ENCODE measurements around the gene SPATA45.

DNA sequence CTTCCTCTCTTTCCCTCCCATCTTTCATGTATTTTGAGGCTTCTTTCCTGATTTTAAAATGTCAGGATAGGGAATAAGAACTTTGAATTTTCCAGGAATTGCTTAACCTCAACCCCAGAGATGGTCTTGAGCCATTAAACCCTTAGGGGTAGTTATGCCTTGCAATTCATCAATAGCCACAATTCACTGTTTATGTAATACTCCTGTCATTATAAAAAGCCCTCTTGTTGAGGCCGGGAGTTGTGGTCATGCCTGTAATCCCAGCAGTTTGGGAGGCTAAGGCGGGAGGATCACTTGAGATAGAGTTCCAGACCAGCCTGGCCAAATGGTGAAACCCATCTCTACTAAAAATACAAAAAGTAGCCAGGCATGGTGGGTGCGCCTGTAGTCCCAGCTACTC, 24.5 kb downstream of the SPATA45 start:
- TF ChIP-seq, protein P1, sequence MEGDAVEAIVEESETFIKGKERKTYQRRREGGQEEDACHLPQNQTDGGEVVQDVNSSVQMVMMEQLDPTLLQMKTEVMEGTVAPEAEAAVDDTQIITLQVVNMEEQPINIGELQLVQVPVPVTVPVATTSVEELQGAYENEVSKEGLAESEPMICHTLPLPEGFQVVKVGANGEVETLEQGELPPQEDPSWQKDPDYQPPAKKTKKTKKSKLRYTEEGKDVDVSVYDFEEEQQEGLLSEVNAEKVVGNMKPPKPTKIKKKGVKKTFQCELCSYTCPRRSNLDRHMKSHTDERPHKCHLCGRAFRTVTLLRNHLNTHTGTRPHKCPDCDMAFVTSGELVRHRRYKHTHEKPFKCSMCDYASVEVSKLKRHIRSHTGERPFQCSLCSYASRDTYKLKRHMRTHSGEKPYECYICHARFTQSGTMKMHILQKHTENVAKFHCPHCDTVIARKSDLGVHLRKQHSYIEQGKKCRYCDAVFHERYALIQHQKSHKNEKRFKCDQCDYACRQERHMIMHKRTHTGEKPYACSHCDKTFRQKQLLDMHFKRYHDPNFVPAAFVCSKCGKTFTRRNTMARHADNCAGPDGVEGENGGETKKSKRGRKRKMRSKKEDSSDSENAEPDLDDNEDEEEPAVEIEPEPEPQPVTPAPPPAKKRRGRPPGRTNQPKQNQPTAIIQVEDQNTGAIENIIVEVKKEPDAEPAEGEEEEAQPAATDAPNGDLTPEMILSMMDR (IDR thresholded peaks at IDR 0.05; ENCODE audit: insufficient read depth, low read length, poor library complexity, severe bottlenecking), result no peak
- TF ChIP-seq EZH2phosphoT487 (conservative IDR thresholded peaks at IDR 0.05; ENCODE audit: low read length), result no peak
